HCEC 1CT (cell line): ENCODE measurements around the gene MEX3B.

Source experiments
- DNase-seq: peaks from one replicate; pipeline ENCODE4 v3.0.0-alpha.2; 2017

MEX3B gene

DNA sequence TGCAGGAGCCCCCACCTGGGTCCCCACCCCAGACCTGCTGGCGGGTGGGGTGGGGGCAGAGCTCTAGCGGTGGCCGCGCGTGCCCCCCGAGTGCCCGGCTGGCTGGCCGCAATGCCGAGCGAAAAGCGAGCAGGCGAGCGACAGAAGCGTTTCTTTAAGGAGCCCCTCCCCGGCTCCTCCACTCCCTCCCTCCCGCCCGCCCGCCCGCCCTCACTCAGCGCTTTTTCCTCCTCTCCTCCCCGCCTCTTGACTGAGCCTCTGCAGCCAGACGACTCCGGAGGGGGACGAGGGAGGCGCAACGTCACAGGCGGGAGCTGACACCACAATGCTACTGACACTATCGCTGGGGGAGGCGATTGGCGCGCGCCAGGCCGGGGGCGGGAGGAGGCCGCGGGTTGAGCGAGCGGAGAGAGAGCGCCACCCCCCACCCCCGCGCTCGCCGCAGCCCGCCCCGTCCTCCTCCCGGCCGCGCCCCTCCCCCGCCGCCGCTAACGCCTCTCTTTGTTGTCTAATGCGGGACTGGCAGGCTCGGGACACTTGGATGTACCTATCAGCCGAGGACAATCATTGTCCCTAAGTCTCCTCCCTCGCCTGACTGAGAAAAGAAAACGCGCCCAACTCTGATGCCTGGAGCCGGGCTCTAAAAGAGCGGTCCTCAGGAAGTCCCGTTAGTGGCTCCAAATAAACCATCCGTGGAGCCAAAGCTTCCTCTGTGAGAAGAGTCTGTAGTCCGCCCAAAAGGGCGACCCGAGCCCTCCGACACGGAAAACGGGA, at the start of gene MEX3B:
TSS of gene MEX3B (minus strand) at position 127 of the 774 bp plus-strand sequence. CDS start 313 bp downstream, outside the sequence.
- DNase-seq: peak; percentile 97

DNA sequence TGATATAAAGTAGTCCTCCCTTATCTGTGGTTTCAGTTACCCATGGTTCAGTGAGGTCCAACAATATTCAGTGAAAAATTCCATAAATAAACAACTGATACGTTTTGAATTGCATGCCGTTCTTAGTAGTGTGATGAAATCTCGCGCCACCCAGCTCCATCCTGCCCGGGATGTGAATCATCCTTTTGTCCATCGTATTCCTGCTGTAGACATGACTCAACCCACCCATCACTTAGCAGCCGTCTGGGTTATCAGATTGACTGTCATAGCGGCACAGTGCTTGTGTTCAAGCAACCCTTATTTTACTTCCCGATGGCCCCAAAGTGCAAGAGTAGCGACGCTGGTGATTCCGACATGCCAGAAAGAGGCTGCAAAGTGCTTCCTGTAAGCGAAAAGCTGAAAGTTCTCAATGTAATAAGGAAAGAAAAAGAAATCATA, 48.0 kb upstream of the MEX3B start:
- DNase-seq: peak; percentile 96

DNA sequence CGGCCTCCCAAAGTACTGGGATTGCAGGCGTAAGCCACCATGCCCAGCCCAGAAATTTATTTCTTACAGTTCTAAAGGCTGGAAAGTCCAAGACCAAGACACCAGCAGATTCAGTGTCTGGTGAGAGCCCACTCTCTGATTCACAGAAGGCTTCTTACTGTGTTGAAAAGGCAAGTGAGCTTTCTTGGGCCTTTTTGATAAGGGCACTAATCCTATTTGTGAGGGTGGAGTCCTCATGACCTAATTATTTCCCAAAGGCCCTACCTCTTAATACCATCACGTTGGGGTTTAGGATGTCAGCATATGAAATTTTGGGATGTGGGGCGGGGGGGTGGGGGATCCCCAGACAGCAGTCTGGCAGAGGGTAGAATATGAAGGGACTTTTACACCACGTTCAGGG, 47.5 kb upstream of the MEX3B start:
- no peak for DNase-seq

DNA sequence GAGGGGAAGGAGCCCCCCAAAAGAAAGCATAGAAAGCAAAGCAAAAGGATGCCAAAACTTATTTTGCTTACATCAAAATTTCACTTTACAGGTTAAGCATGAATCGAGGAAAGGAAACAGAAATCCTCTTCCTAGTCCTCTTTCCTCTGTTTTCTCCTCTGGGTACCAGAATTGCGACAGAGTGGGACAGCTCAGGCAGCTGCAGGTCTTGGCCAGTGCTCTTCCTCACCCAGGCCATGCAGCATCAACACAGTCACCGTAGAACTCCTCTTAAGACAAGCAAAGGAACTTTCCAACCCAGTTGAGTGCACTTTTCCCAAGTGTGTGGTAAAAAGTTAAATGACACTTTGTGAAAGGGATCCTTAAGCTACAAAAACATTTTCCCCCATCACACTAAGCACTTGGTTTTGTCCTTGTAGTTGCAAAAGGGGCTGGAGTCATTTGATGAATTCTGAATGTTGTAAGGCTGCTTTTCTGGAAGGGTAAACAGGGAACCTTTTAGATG, 45.9 kb upstream of the MEX3B start:
- no peak for DNase-seq

DNA sequence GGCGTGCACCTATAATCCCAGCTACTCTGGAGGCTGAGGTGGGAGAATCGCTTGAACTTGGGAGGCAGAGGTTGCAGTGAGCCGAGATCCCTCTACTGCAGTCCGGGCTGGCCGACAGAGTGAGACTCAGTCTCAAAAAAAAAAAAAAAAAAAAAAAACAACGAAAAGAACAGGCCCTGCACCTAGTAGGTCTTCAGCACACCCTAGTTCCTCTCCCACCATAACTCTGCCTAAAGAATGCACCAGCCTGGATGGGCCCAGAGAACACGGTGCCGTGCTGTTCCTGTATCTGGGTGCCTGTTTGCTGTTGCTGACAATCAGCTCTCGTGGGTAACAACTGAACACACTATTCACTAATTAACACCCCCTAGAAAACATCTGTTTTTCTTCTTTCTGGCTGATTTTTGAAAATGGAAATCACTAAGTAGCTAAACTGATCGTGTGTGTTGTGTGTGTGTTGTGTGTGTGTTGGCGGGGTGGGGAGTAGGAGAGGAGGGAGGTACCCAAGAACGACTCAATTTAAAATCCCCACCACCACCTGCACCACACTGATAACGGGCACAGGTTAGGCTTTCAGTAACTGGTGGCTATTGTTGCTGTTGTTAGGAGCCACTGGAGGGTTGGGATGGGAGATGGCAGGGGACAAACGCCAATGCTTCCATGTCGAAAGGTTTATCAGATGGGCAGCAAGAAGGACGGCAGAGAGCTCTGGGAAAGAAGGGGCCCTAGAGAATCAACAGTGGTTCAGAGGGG, 40.6 kb upstream of the MEX3B start:
- DNase-seq: no peak

DNA sequence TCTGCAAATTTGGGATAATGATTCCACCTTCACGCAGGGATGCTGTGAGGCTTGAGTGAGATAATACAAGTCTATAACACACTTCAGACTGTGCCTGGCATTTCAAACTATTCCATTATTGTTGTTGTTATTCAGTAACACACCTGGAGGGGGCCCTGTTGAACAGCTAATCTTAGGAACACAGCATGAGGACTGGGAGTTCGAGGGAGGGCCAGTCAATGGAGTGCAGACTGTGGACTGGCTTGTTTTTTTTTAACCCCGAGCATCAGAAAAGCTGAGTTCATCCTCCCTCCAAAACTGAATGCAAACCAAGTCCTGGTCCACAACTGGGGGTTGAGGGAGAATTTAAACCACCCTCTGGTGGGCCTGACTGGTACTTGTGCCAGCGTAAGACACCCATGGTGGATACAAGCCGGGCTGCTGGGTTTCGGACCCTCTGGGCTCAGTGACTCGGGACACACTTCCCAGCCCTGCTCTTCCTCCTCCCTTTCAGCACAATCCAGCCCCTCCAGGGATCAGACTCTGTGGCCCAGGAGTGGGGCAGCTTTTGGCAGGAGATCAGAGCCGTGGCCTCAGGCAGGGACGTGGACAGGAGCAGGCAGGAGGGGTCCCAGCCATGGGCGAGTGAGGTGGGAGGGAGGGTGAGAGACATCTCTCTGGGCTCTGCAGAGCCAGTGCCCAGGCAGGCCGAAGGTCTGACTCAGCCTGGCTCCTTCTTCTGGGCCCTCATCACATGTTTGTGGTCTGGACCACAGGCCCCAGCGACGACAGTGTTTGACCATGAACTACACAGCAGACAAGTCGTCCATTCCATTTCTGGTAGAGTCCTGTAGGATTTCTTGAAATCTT, 36.3 kb upstream of the MEX3B start:
- DNase-seq: peak; percentile 81

DNA sequence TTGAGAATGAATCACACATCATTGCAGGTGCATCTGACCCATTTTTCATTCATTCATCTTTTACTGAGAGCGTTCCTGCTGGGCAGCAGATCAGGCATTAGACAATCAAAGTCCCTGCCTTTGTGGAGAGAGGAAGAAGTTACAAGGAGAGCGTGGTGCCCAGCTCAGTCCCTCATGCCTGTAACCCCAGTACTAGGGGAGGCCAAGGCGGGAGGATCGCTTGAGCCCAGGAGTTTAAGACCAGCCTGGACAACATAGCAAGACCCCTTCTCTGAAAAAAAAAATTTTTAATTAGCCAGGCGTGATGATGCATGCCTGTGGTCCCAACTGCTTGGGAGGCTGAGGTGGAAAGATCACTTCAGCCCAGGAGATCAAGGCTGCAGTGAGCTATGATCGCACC, 35.0 kb upstream of the MEX3B start:
- no peak for DNase-seq

DNA sequence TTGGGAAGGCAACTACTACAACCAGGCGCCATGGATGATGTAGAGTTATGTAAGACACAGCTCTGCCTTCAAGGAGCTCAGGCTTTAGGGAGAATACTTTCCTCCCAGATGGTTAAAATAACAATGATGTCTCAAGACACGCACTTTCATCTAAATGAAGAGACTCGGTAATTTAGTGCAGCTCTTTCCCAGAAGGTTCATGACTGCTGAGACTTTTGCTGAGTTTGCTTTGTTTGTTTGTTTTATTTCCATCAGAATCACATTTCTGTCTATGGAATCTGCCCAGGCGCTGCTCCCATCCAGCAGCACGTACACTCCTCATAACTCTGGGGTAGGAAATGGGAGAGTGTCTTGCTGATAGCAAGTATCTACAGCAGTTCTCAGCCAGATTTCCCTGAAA, 33.9 kb upstream of the MEX3B start:
- DNase-seq: no peak

DNA sequence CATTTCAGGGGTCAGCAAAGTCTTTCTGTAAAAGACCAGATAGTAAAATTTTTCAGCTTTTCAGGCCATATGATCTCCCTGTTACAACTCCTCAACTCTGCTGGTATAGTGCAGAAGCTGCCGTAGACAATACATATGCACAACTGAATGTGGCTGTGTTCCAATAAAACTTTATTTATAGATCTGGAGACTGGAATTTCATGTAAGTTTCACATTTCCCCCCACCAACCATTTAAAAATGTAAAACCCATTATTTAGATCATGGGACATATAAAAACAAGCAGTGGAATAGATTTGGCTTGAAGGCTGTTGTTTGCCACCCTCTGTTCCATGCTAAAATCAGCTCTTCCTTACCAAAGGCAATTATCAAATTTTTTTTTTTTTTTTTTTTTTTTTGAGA, 28.8 kb upstream of the MEX3B start:
- no peak for DNase-seq

DNA sequence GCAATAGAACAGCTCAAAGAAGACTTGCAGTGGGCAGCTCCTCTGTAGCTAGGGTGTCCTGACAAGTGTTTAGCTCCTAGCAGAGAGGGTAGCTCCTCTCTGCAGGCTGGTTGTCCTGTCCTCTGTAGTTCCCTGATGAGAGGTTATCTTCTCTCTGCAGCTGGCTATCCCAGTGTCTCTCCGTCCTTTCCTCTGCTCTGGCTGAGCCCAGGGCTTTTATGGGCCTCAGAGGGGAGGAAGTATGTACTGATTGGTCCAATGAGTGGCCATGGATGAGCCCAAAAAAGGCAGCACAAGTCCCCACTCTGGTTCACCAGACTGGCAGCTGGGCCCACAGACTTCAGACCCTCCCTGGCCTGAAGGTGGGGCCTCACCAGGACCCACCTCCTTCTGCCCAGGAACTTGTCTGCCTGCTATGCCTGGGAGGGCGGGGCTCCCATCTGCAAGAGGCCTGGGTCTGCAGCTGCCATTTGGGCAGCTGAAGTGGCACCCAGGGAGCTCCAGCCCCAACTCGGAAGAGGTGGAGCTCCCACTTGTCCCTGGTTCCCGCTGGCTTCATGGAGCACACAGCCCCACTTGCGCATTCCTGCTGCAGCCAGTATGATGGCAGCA, 27.2 kb upstream of the MEX3B start:
- DNase-seq: no peak

DNA sequence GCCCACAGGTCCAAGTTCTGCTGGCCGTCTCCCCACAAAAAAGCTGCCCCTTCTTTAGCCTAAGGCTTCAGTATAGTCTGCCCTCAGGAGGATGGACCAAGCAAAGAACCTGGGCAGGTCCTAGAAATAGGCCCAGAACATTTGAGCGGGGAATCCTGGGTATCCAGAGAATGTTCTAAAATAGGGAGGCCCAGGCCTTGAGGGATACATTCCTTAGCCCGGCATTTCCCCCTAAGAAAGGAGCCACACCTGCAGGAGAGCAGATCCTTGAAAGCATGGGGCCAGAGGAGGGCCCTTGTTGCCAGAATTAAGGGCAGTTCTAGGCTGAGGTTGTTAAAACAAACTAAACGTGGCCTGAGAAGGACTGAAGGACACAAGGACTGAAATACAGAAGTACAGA, 20.6 kb upstream of the MEX3B start:
- DNase-seq: no peak

DNA sequence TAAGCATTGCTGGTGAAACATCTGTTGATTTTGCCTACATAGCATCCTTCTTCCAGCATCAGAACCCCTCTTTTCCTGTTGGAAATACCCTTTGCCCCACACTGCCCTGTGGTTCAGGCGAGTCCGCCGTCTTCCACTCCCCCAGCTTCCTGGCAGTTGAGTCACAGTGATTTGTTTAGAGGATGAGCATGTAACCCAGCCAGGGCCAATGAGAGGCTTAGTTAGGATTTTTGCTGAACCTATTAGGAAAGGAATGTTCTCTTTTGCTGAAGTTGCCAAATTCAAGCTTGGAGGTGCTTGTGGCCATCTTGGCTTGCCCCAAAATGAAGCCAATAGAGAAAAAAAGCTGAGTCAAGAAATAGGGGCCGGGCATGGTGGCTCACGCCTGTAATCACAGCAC, 19.0 kb upstream of the MEX3B start:
- DNase-seq: peak; percentile 68

DNA sequence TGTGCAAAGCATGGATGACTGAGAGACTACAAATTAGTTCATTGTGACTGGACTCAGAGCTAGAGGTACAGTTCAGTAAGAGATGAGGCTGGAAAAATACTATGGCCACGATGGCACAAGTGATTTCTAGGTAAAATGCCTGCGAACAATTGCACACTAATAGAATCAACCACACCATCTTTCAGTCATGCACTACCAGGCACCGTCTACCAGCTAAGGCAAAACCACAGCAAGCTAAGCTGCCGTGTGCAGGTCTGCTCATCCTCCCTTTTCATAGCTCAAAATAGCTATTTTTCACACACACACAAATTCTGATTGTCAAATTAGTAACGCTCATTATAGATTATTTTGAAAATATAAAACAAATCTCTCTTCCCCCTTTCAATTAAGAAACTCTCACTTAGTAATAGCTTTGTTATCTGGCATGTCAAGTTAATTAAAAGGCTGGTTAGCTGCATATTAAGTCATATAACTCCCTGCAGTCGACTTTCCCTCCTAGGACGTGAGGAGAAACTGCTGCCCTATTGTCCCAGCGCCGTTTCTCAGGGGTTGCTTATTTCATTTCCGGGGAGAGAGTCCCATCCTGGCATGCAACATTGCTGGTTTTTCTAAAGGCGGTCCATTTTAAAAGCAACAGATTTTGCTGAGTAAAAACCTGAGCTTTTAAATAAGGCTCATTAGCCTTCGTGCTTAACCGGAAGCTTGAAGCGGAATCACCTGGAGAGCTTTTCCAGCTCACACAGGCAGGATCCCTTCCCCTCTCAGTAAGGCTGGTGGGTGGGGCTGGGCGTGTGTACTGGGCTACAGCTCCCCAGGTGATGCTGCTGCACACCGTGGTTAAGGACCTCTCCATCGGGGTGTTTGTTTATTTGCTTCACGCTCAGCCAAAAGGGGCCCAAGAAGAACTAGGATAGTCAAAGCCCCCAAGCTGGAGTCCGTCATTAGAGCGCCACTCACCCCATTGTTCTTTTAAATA, 16.9 kb upstream of the MEX3B start:
- DNase-seq: no peak

DNA sequence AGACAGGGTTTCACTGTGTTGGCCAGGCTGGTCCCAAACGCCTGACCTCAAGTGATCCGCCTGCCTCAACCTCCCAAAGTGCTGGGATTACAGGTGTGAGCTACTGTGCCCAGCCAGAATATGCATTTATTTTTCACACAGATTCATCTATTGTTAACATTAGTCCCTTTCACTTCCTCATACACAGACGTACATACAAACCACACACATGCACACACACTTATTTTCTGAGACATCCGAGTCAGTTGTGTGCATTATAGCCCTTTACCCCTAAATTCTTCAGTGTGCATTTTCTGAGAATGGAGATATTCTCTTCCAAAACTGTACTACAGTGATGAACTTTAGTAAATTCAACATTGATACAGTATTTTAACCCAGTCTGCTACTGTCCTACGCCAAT, 15.0 kb upstream of the MEX3B start:
- DNase-seq: no peak

DNA sequence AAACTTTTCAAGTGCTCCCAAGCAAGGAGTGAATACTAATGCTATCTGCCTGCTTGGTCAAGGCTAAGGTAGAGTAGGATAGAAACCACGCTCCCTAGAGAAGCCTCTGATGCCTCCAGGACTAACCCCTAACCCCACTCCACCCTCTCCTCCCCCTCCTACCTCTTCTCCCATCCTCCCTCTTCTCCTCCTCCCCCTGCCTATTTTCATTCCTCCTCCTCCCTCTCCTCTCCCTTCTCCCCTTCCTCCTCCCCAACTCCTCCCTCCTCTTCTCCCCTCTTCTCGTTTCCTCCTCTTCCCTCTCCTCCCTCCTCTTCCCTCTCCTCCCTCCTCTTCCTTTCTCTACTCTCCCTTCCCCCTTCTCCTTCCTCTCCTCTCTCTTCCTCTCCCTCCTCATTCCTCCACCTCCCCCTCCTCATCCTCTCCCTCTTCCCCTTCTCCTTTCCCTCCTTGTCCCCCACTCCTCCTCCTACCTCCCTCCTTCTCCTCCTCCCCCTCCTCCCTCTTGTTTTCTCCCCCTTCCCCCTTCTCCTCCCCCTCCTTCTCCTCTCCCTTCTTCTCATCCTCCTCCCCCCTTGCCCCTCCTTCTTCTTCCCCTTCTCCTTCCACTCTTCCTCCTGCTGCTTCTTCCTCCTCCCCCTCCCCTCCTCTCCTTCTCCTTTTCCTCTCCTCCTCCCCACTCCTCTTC, 12.8 kb upstream of the MEX3B start:
- DNase-seq: no peak

DNA sequence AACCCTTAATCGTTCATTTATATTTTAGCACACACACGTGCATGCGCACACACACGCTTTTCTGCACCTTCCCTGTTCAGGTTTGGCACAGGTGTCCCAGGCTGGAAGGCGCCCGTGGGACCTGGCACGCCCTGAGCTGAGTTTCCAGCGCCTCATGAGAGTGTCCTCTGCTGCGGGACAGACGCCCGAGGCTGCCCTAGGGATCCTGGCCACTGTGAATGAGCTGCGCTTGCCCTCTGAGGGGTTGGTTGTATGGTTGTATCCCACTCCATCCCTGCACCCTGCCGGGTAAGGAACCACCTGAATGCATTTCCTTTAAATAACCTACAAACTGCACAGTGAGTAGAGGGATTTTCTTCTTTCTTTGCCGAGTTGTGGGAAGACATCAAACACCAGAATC, 12.2 kb upstream of the MEX3B start:
- DNase-seq: no peak

DNA sequence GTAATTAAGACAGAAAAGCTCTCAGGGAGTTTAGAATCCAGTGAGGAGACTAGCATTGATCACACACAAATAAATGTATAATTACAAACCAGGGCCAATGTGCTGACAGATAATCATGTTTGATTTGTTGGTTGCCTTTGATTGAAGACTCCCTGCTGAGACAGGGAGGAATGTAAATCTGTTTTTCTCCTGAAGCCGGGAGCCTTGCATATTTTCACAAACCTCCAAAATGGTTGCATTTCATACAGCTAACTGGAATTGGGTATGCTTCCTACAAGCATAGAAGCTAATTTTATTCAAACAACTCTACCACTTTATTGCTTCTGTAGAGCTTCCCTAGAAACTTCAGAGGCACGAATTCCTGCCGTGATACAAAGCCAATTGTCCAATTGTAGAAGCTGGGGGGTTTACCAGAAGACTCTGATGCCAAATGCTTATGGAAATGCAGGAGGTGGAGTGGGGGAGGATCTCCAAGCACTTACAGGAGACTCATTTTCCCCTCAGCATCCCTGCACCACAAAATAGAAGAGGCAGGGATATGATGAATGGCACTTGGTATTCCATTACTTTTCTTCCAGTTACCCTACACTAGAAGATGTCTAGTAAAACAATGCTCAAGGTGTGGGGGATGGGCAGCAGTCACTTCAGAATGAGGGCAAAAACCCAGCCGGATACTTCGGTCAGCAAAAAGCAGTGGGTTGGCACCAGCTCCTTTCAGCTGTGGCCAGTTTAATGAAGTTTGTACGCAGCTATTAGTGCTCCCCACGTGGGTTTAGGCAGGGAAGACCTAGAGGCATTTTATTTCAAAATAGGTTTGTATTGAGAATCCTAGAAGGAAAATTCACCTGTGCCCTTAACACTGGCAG, 11.4 kb upstream of the MEX3B start:
- DNase-seq: no peak

DNA sequence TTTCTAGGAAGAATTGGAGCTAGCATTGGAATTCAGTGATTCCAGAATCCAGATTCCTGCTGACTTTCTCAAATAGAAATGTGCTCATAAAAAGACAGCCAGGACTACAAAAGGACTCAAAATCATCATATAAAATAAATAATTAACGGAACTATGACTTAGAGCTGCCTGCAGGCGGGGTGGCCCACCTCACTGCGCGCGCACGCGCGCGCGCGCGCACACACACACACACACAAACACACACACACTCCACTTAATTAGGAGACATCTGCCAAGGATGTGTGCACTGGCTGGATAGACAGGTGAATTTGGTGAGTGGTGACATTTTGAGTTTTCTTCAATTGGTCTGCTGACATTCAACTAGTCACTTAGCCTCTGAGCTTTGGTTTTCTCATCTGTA, 6.9 kb upstream of the MEX3B start:
- DNase-seq: no peak

DNA sequence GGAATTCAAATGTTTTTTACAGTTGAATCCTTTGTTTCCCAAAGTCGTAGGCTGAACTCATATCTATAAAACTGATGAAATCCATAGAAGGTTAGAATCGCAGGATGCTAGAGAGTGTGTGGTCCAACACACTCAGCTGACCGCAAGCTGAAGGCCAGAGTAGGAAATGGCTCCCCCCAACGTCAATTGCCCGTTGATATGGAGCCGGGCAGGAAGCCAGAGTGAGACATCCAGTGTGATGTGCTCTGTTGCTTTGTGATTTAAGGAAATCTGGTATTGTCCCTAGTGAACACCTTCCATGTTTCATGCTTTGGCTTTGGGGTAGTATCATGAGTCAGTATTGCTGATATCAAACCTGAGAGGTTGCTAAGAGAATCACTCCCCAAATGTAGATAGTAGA, 5.8 kb upstream of the MEX3B start:
- no peak for DNase-seq

DNA sequence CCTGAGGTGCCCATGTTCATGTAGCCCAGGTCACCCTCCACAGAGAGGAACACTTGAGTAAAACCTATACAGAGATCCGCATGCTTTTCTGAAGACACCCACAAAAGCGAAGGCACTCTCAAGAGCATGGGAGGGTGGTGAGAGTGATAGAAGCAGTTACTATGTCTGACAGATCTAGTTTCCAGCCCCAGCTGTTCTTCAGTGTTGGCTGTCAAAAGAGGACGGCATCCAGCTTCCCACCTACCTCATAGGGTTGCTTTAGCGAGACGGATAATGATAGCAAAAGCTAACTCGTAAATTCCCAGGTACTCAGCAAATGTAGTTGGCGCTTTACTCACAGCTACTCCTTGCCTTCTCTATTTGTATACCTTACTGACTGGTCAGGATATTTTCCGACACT, 3.0 kb upstream of the MEX3B start:
- DNase-seq: no peak
